ENCODE measurements around the gene SLC7A9.
"Not testable (repeated sequence)": the region's sequence is repeated elsewhere in the genome, so short reads cannot be mapped to it uniquely, and the experiment has no call there.

SLC7A9 gene

GRCh38 chr19:32862741-32863140 is 6.8 kb downstream of the SLC7A9 start:
- TF ChIP-seq CTCF (IDR thresholded peaks at IDR 0.05; ENCODE audit: control insufficient read depth, extremely low read depth, insufficient read depth) = no peak
- H3K4me3 ChIP-seq (ENCODE audit: low read depth, low read length) = no peak overlapping the region
- no peak for DNase-seq (ENCODE audit: low read depth)

GRCh38 chr19:32862173-32862572 is 7.4 kb downstream of the SLC7A9 start:
- no peak for DNase-seq (ENCODE audit: low read depth)
- TF ChIP-seq CTCF (IDR thresholded peaks at IDR 0.05; ENCODE audit: control insufficient read depth, extremely low read depth, insufficient read depth) = no peak
- no peak overlapping the region for H3K4me3 ChIP-seq (ENCODE audit: low read depth, low read length)

- no peak for TF ChIP-seq CTCF (IDR thresholded peaks at IDR 0.05; ENCODE audit: control insufficient read depth, extremely low read depth, insufficient read depth)
- no peak for DNase-seq (ENCODE audit: low read depth)
- H3K4me3 ChIP-seq (ENCODE audit: low read depth, low read length) = no peak overlapping the region
Measured at GRCh38 chr19:32861596-32861995, 8.0 kb downstream of the SLC7A9 start.

GRCh38 chr19:32859591-32859990 is 10.0 kb downstream of the SLC7A9 start:
- no peak for DNase-seq (ENCODE audit: low read depth)
- no peak overlapping the region for H3K4me3 ChIP-seq (ENCODE audit: low read depth, low read length)
- TF ChIP-seq CTCF (IDR thresholded peaks at IDR 0.05; ENCODE audit: control insufficient read depth, extremely low read depth, insufficient read depth) = no peak

GRCh38 chr19:32858559-32858958 is 11.0 kb downstream of the SLC7A9 start:
- no peak for DNase-seq (ENCODE audit: low read depth)
- no peak overlapping the region for H3K4me3 ChIP-seq (ENCODE audit: low read depth, low read length)
- TF ChIP-seq CTCF (IDR thresholded peaks at IDR 0.05; ENCODE audit: control insufficient read depth, extremely low read depth, insufficient read depth) = no peak

- no peak for DNase-seq (ENCODE audit: low read depth)
- TF ChIP-seq CTCF (IDR thresholded peaks at IDR 0.05; ENCODE audit: control insufficient read depth, extremely low read depth, insufficient read depth) = no peak
- H3K4me3 ChIP-seq (ENCODE audit: low read depth, low read length) = no peak overlapping the region
Measured at GRCh38 chr19:32858155-32858554, 11.4 kb downstream of the SLC7A9 start.

GRCh38 chr19:32857584-32857983 is 12.0 kb downstream of the SLC7A9 start:
- no peak for DNase-seq (ENCODE audit: low read depth)
- no peak overlapping the region for H3K4me3 ChIP-seq (ENCODE audit: low read depth, low read length)
- TF ChIP-seq CTCF (IDR thresholded peaks at IDR 0.05; ENCODE audit: control insufficient read depth, extremely low read depth, insufficient read depth) = no peak

GRCh38 chr19:32856818-32857217 is 12.7 kb downstream of the SLC7A9 start:
- not testable (repeated sequence) for DNase-seq (ENCODE audit: low read depth); H3K4me3 ChIP-seq (ENCODE audit: low read depth, low read length)

All from LNCaP clone FGC (cell line).